Uterus (tissue), 4 donors: ENCODE data around the gene SUMO2. TPM values are rescaled to one million over a fixed set of nuclear protein-coding genes. Genes with fewer than 3 reads are reported as not detected.
A peak's percentile ranks its signal among the peaks of the same experiment; 100 is the strongest.

Source experiments
- DNase-seq, 2 donors: peaks; one replicate each; pipeline ENCODE4 v3.0.0-alpha.2; 2019 to 2020
- H3K27ac ChIP-seq, 2 donors: fragments of 200-600 bp; sonication (generic); 1 replicate in 1 of 2; 2 replicates in 1 of 2; pipeline ENCODE4 v1.5.1; 2016 to 2018
- H3K27me3 ChIP-seq, 2 donors: fragments of 200-600 bp; sonication (generic); one replicate each; pipeline ENCODE4 v1.5.1; 2018 to 2019; ENCODE audit warnings: control low read depth in 1 of 2
- H3K36me3 ChIP-seq, 2 donors: fragments of 200-600 bp; sonication (generic); one replicate each; pipeline ENCODE4 v1.5.1; 2019; ENCODE audit warnings: control low read depth in 1 of 2
- H3K4me1 ChIP-seq, 2 donors: fragments of 200-600 bp; sonication (generic); one replicate each; pipeline ENCODE4 v1.5.1; 2018 to 2019; ENCODE audit warnings: control low read depth in 1 of 2
- H3K4me3 ChIP-seq, 2 donors: fragments of 200-600 bp; sonication (generic); 1 replicate in 1 of 2; 2 replicates in 1 of 2; pipeline ENCODE4 v1.5.1; 2018 to 2019; ENCODE audit warnings: mild to moderate bottlenecking in 1 of 2
- H3K9me3 ChIP-seq, 2 donors: fragments of 200-600 bp; sonication (generic); one replicate each; pipeline ENCODE4 v1.5.1; 2019; ENCODE audit warnings: control low read depth in 1 of 2
- POLR2A ChIP-seq, 2 donors: fragments of 450-650 bp; IDR thresholded peaks; one replicate each; pipeline ENCODE4 v1.6.1; 2016; ENCODE audit warnings: antibody characterized with exemption in 2 of 2, mild to moderate bottlenecking in 1 of 2, moderate library complexity in 1 of 2
- intact Hi-C: fragments of 100-400 bp; cut with DNase I; formaldehyde crosslinking; loops from one replicate; pipeline ENCODE4 v1.15.1; 2023; ENCODE audit warnings: low total_unique reads
- total RNA-seq, 4 donors: library from RNA; depleted of rRNA in 3 of 4; stranded (reverse); fragments of >200 nt in 3 of 4; gene quantifications; one replicate each; pipeline versions ENCODE4 v1.1.0 to v1.2.4, GENCODE V29; 2014 to 2023
- TF ChIP-seq, protein P1 (sequence below), 4 experiments: fragments of 200-600 bp in 2 of 4; fragments of 450-650 bp in 2 of 4; sonication (generic) in 2 of 4; IDR thresholded peaks; one replicate each; pipeline ENCODE4 v1.5.1; 2016 to 2019; ENCODE audit warnings: antibody characterized with exemption in 4 of 4, mild to moderate bottlenecking in 2 of 4, moderate library complexity in 1 of 4
- donor health status: DM: yes; HTN: yes; CAD: no.

Gene SUMO2
- total RNA-seq, 4 donors from 2014 or later = 57.4 to 427 (median 102) TPM

- Histone ChIP-seq H3K36me3 (no peaks in the 10 kb centered on the region), H3K9me3 (no peaks in the 10 kb centered on the region), H3K27ac (no peak overlapping the region), H3K27me3 (no peaks in the 10 kb centered on the region), H3K4me3 (peak overlapping the region; percentile 47 to 89), H3K4me1 (no peaks in the 10 kb centered on the region)
- TF ChIP-seq POLR2A (IDR thresholded peaks at IDR 0.05) = no peak
- TF ChIP-seq, protein P1, sequence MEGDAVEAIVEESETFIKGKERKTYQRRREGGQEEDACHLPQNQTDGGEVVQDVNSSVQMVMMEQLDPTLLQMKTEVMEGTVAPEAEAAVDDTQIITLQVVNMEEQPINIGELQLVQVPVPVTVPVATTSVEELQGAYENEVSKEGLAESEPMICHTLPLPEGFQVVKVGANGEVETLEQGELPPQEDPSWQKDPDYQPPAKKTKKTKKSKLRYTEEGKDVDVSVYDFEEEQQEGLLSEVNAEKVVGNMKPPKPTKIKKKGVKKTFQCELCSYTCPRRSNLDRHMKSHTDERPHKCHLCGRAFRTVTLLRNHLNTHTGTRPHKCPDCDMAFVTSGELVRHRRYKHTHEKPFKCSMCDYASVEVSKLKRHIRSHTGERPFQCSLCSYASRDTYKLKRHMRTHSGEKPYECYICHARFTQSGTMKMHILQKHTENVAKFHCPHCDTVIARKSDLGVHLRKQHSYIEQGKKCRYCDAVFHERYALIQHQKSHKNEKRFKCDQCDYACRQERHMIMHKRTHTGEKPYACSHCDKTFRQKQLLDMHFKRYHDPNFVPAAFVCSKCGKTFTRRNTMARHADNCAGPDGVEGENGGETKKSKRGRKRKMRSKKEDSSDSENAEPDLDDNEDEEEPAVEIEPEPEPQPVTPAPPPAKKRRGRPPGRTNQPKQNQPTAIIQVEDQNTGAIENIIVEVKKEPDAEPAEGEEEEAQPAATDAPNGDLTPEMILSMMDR (IDR thresholded peaks at IDR 0.05) = no peak
- intact Hi-C loops = no loop called here
- no peak for DNase-seq
Observed at GRCh38 chr17:75152922-75153779, 29.6 kb downstream of the SUMO2 start.

DNA sequence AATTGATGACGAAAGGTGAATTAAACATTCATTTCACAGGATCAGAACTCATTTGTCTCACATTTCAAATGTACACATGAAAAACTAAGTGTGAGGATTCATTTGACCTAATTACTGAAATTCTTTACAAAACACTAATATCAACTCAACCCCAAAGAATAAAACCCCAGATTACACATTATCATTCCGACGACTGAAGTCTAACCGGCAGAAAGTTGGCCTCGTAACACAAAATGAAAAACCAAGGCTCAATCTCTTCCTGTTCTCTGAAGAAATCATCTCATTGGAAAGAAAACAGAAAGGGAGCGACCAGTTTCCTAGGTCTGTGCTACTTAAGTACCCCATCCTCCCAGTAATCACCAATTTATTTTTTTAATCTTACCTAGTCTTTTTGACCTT lies 30.2 kb downstream of the SUMO2 start:
- no peak for TF ChIP-seq POLR2A (IDR thresholded peaks at IDR 0.05)
- TF ChIP-seq, protein P1 (IDR thresholded peaks at IDR 0.05) = no peak
- intact Hi-C loops = no loop called here
- Histone ChIP-seq H3K4me1 (no peaks in the 10 kb centered on the region), H3K4me3 (no peak overlapping the region), H3K27me3 (no peaks in the 10 kb centered on the region), H3K27ac (no peak overlapping the region), H3K9me3 (no peaks in the 10 kb centered on the region), H3K36me3 (no peaks in the 10 kb centered on the region)
- no peak for DNase-seq

GRCh38 chr17:75151930-75152329 lies 30.8 kb downstream of the SUMO2 start:
- H3K9me3 ChIP-seq = no peaks in the 10 kb centered on the region
- H3K27ac ChIP-seq = no peak overlapping the region
- no peak for DNase-seq
- H3K4me1 ChIP-seq = no peaks in the 10 kb centered on the region
- H3K27me3 ChIP-seq = no peaks in the 10 kb centered on the region
- no peak for TF ChIP-seq POLR2A (IDR thresholded peaks at IDR 0.05)
- TF ChIP-seq, protein P1 (IDR thresholded peaks at IDR 0.05) = no peak
- intact Hi-C loops = no loop called here
- H3K36me3 ChIP-seq = no peaks in the 10 kb centered on the region
- no peak overlapping the region for H3K4me3 ChIP-seq

DNA sequence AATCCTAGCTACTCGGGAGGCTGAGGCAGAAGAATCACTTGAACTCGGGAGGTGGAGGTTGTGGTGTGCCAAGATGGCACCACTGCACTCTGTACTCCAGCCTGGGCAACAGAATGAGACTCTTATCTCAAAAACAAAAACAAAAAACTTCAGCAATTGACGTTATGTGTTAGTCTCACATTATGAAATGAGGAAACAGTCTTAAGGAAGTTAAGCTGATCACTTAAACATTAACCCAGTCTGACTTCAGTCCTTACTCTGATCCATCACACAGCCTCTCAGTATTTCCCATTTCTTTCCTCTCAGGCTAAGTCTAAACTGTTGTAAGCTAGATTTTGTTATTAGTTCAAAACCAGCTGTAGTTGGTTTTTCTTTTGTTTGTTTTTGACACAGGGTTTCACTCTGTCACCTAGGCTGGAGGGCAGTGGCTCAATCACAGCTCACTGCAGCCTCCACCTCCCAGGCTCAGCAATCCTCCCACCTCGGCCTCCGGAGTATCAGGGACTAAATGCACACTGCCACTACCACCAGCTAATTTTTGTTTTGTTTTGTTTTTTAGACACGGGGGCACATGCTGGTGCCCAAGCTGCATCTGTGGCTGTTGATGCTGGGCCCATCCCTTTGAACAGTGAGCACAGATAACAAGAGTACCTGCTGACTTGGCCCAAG lies 34.7 kb downstream of the SUMO2 start:
- Histone ChIP-seq H3K4me1 (no peaks in the 10 kb centered on the region), H3K36me3 (no peaks in the 10 kb centered on the region), H3K9me3 (no peaks in the 10 kb centered on the region), H3K27me3 (no peaks in the 10 kb centered on the region), H3K4me3 (no peak overlapping the region), H3K27ac (no peak overlapping the region)
- no peak for DNase-seq
- TF ChIP-seq, protein P1 (IDR thresholded peaks at IDR 0.05) = no peak
- TF ChIP-seq POLR2A (IDR thresholded peaks at IDR 0.05) = no peak
- intact Hi-C loops = no loop called here

DNA sequence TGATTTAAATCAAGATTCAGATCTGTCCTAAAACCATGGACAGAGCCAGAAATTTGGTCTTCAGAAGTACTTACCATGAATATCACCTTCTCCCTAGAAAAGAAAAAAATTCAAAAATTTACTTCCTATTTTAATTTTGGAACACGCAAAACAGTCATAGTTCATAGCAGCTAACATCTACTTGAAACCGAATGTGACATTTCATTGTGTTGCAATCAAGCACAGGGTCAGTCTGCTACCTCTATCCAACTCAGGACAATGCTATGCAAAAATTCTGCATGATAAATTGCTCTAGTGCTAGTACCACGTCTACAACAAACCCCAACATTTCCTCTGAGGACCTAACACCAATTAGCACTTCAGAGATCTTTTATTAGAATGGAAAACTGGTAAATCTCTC lies 36.2 kb downstream of the SUMO2 start:
- intact Hi-C loops = no loop called here
- no peak for DNase-seq
- no peaks in the 10 kb centered on the region for H3K4me1 ChIP-seq
- H3K27me3 ChIP-seq = no peaks in the 10 kb centered on the region
- TF ChIP-seq, protein P1 (IDR thresholded peaks at IDR 0.05) = no peak
- TF ChIP-seq POLR2A (IDR thresholded peaks at IDR 0.05) = no peak
- no peaks in the 10 kb centered on the region for H3K9me3 ChIP-seq
- H3K4me3 ChIP-seq = no peak overlapping the region
- H3K27ac ChIP-seq = no peak overlapping the region
- H3K36me3 ChIP-seq = no peaks in the 10 kb centered on the region
